Measurements from ENCODE around the gene SLC16A10.
A peak's percentile ranks its signal among the peaks of the same experiment; 100 is the strongest.
"Not testable (repeated sequence)": the region's sequence is repeated elsewhere in the genome, so short reads cannot be mapped to it uniquely, and the experiment has no call there.

SLC16A10 gene

GRCh38 chr6:111221804-111222203, 134.5 kb downstream of the SLC16A10 start:
- DNase-seq: no peak

DNA sequence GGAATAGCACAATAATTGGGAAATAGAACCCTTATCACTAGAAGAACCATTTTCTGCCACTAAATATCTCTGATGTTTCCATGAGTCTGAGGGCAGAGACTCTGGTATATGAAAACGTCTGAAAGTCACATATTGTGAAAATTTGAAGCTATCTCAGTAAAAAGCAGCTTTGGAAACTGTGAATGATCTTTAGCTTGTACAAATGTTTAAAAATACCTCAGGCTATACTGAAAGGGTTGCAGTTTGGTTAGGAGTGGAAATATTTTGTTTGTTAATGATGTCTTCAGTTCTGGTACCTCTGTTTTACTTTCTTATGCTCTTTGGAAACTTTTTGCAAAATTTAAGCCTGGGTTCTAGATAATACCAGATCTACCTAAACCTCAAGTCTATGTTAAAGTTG, 135.0 kb downstream of the SLC16A10 start:
- DNase-seq: no peak

- no peak for DNase-seq
Measured at GRCh38 chr6:111228094-111228493, 140.8 kb downstream of the SLC16A10 start.

DNA sequence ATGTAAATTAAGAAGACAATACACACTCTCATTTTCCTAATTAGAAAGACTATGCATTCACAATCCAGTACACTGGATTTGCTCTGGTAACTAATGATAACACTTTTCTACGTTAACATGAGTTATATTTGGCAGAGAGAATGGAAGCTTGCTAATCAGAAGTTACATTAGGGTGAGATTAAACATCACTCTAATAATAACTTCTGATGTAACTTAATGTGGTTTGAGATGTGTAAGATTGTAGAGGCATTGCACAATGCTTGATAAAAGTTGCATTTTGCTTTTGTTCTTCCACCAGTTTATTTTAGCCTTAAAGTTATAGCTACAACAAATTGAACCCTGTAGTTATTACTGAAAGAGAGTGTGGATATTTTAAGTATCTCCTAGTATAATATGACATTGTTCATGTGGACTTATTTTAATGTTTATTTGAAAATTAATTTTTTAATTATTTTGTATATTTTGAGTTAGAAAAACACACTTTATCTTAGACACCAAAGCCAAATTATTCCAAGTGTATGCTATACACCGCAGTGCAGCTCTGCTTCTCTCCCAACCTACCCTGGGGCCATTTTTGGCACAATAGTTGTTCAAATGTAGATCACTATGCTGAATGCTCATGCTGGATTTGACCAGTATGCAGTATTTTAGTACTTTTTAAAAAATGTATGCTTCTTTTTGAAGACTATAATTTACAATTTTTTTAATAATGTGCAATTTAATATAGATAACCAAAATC, 143.2 kb downstream of the SLC16A10 start:
- no peak for DNase-seq

GRCh38 chr6:111231090-111231459, 143.8 kb downstream of the SLC16A10 start:
- no peak for DNase-seq

GRCh38 chr6:111237852-111238251, 150.5 kb downstream of the SLC16A10 start:
- no peak for DNase-seq

DNA sequence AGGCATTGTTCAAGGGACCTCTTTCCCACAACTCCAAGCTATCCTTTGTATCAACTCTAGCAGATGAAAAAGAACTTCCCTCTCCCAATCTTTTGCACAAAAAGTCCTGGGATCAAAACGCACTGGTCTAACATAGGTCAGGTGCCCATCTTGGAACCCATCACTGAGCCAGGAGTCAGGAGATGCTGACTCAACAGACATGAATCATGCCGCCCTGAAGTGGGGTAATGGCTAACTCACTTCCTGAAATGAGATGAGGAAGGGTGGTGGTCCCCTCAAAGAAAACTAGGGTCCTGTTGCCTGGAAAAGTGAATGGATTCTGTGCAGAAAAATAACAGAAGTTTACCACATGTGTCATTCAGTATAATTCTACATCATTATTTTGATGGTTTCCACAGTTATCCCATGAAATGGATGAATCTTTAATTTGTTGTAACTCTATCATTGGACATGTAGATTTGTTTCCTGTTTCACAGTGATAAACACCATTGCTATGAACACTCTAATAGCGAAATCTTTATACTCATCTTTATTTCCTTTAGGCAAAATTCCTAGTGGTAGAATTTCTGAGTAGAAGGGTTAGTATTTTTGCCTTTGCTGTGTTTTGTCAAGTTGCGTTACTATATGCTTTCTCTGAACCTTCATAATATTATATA, 151.3 kb downstream of the SLC16A10 start:
- no peak for DNase-seq

- DNase-seq: no peak
Measured at GRCh38 chr6:111239461-111239860, 152.2 kb downstream of the SLC16A10 start.

DNA sequence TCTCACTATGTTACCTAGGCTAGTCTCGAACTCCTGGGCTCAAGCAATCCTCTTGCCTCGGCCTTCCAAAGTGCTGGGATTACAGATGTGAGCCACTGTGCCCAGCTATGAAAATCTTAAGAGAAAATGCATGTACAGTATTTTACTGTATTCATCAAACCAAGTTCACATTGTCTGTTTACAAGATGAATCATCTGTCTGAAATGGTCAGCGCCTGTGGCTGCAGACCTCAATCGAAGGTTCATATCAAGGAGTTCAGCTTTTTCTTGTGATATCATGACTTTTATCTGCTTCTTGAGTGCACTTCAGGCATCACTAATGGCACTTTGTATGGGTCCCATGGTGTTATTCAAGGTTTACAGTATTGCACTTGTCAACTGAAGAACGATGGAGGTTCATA, 155.1 kb downstream of the SLC16A10 start:
- no peak for DNase-seq

DNA sequence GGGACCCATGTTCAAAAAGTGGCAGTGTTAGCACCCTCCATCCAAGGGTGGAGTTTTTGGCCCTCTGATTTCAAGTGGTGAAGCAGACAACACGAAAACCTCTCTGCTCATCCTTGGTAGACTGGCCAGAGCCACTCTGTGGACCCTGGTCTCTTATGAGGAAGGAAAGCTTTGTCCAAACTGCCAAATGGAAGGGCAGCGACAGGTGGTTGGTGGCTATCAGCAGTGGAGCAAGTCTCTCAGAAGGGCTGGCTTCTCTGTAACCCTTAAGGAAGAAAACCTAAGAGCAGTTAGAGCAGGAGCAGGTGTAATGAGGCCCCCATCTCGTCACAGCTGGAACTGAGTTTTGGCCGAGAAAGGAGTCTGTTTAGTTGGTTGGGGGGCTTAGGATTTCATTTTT, 155.8 kb downstream of the SLC16A10 start:
- no peak for DNase-seq

DNA sequence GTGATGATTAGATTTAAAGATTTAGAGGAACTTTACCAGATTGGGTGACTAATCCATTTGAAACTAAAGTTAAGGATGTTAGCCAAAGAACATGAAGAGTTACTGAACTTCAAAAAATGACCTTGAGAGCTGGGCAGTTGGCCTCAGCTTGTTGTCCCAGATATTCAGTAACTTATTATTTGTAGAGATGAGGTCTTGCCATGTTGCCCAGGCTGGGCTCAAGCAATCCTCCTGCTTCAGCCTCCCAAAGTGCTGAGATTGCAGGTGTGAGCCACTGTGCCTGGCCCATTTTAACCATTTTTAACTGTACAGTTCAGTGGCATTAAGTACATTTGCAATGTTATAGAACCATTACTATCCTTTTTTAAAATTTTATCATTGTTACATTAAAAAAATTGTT, 161.5 kb downstream of the SLC16A10 start:
- DNase-seq: no peak

DNA sequence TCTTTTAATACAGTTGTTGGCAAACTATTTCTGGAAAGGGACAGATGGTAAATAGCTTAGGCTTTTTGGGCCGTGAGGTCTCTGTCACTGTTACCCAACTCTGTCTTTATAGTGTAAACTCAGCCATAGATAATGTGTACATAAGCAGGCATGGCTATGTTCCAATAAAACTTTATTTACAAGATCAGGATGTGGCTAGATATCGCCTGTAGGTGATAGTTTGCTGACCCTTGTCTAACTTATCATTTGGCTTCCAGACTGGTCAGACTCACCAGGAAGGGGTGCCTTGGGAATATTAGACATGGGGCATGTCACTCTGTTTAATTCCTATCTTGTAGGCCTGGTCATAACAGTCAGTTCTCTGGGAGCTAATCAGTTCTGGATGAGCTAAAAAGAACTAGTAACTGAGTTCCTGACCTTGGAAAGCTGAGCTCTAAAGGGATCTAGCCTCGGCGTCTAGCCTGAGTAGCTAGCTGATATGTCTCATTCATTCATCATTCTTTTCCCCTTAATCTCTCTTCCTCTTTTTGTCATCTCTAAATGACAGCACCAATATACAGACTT, 163.6 kb downstream of the SLC16A10 start:
- DNase-seq: no peak

- no peak for DNase-seq
Measured at GRCh38 chr6:111252726-111253125, 165.4 kb downstream of the SLC16A10 start.

GRCh38 chr6:111254004-111254778, 166.9 kb downstream of the SLC16A10 start:
- DNase-seq: no peak

GRCh38 chr6:111254779-111255166, 167.5 kb downstream of the SLC16A10 start:
- no peak for DNase-seq

GRCh38 chr6:111255838-111256237, 168.5 kb downstream of the SLC16A10 start:
- DNase-seq: not testable (repeated sequence)

DNA sequence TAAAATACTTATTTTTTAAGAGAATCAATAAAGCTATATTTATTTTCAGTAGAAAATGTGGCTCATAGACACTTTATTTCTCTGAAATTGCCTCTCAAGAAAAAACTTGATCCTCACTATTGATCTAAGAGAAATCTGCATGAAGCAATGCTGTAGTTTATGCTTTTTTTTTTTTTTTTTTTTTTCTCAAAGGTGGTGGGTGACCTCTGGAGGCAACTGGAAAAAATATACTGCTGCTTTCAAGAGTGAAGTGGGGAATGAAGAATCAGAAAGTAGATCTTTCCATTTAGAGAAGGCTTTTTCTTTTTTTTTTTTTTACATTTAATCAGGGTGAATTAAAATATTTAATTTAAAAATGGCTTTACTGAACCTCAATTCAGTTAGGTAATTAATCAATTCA, 169.3 kb downstream of the SLC16A10 start:
- no peak for DNase-seq

DNA sequence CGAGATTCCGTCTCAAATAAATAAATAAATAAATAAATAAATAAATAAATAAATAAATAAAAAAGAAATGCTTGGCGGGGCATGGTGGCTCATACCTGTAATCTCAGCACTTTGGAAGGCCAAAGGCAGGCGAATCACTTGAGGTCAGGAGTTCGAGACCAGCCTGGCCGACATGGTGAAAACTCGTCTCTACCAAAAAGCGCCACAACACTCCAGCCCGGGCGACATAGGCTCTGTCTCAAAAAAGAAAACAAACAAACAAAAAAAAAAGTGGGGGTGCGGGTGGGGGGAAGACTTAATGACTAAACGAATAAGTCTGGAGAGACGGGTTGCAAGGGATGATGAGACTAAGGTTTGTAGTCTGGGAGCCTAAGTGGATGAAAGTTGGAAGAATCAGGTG, 170.7 kb downstream of the SLC16A10 start:
- no peak for DNase-seq

DNA sequence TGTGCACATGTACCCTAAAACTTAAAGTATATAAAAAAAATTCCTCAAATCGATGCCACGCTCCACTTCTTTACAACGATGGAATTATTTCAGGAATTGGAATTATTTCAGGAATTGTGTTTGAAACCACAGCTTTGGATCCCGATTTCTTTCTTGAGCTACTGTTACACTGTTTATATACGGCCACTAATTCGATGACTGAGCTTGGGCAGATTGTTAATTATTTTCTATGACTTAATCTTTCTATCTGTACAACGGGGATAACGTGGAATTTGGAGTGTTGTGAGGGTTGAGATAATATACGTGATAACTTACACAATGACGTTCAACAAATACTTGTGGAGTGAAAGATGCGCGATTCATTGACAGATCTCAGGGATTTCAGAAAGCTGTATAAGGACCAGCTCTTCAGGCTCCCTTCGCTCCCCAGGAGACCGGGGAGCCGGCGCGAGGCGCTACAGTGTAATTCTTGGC, 171.3 kb downstream of the SLC16A10 start:
- DNase-seq: no peak

- peak; percentile 100 for DNase-seq
Measured at GRCh38 chr6:111259089-111259831, 172.0 kb downstream of the SLC16A10 start.

GRCh38 chr6:111260570-111261298, 173.4 kb downstream of the SLC16A10 start:
- DNase-seq: no peak

GRCh38 chr6:111263837-111264236, 176.5 kb downstream of the SLC16A10 start:
- no peak for DNase-seq
